Activated naive CD8-positive, alpha-beta T cell (primary cell): ENCODE results near the gene FFAR4.

Experiments used
- H3K27ac Mint-ChIP-seq: one replicate; pipeline ENCODE4 v1.8.0; 2021; ENCODE audit warnings: mixed read lengths
- H3K27me3 Mint-ChIP-seq: one replicate; pipeline ENCODE4 v1.8.0; 2021; ENCODE audit warnings: mixed read lengths
- H3K36me3 Mint-ChIP-seq: one replicate; pipeline ENCODE4 v1.8.0; 2021; ENCODE audit warnings: mixed read lengths
- H3K4me1 Mint-ChIP-seq: one replicate; pipeline ENCODE4 v1.8.0; 2021; ENCODE audit warnings: low read depth, mixed read lengths
- H3K4me3 Mint-ChIP-seq: one replicate; pipeline ENCODE4 v1.8.0; 2021; ENCODE audit warnings: mild to moderate bottlenecking, mixed read lengths
- H3K9me3 Mint-ChIP-seq: one replicate; pipeline ENCODE4 v1.8.0; 2021; ENCODE audit warnings: low read depth, mixed read lengths

The FFAR4 gene

DNA sequence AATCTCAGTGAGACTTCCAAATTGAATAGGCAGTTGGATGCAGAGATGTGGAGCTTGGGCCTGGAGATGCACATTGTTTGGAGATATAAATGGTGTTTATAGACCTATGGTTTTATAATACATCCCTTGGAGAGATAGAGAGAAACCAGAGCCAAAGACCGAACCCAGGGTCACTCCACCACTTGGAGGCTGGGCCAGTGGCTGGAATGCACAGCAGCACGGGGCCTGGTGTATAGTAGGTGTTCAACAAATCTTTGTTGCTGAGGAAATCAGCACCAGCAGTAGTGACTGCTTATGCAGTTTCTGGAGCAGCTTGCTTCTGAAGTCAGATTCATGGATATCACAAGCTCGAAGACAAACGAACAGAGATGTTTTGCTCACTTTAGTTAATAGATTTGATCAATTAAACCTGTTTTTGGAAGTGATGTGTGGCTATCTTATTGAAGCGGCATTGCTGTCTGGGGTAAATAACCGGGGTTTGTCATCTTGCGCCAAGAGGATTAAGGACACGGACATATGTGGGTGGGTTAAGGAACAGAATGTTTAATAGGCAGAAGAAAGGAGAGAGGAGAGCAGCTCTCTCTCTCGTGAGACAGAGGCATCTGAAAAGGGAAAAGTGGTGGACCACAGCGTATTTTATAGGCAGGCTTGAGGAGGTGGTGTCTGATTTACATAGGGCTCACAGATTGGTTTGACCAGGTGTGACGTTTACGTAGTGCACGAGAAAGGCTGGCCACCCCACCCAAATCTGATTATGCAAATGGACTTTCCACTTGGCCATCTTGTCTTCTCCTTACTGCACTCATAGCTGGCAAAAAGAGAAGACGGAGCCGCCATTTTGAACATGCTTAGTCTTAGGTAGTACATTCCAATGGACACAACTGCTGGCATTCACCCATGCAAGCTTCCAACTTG lies 23.4 kb downstream of the FFAR4 start:
- Mint-ChIP-seq H3K9me3 (no peaks in the 10 kb centered on the region), H3K36me3 (no peaks in the 10 kb centered on the region), H3K27me3 (peaks cover 4% of the 10 kb centered on the region), H3K27ac (no peak overlapping the region), H3K4me1 (no peaks in the 10 kb centered on the region), H3K4me3 (no peak overlapping the region)

DNA sequence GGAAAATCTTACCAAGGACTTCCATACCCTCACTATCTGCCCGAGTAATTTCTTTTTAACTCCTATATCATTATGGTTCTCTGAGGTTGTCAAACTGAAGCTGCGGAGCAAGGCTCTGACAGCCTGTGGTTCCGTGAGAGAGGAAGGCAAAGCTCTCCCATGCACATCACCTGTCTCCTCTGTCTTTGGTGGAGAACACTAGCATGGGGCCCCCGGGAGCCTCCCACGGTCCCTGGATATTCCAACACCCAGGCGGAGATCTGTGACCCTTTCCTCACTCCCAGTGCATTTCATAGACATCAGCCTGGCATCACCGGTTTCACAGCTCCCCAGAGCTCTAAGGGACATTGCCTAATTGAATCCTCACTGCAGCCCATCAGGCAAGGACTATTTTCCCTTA lies 24.2 kb downstream of the FFAR4 start:
- no peaks in the 10 kb centered on the region for H3K4me1 Mint-ChIP-seq
- H3K27ac Mint-ChIP-seq, result no peak overlapping the region
- H3K9me3 Mint-ChIP-seq, result no peaks in the 10 kb centered on the region
- peaks cover 4% of the 10 kb centered on the region for H3K27me3 Mint-ChIP-seq
- H3K36me3 Mint-ChIP-seq, result no peaks in the 10 kb centered on the region
- no peak overlapping the region for H3K4me3 Mint-ChIP-seq

GRCh38 chr10:93591065-93591808 lies 24.8 kb downstream of the FFAR4 start:
- no peak overlapping the region for H3K4me3 Mint-ChIP-seq
- H3K4me1 Mint-ChIP-seq, result no peaks in the 10 kb centered on the region
- no peaks in the 10 kb centered on the region for H3K9me3 Mint-ChIP-seq
- peaks cover 4% of the 10 kb centered on the region for H3K27me3 Mint-ChIP-seq
- no peaks in the 10 kb centered on the region for H3K36me3 Mint-ChIP-seq
- no peak overlapping the region for H3K27ac Mint-ChIP-seq

DNA sequence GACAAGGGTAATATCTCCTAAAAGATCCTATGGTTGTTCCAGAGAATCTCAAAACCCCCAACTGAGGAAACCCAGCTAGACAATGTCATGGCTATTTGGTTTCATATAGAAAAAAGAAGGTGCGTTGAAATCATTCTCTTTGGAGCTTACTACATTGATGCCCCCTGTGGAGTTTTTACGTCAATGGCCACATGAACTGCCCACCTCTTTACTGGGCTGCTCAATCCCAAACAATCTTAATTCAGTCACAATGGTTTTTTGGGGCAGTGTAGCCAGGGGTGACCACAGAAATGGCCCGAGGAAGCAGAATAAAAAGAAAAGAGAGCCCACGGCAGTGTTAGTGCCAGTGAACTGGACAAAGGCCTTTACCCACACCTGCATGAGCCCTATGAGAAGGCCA lies 26.8 kb downstream of the FFAR4 start:
- no peak overlapping the region for H3K27ac Mint-ChIP-seq
- H3K4me1 Mint-ChIP-seq, result no peaks in the 10 kb centered on the region
- no peak overlapping the region for H3K4me3 Mint-ChIP-seq
- H3K27me3 Mint-ChIP-seq, result peaks cover 4% of the 10 kb centered on the region
- H3K36me3 Mint-ChIP-seq, result no peaks in the 10 kb centered on the region
- H3K9me3 Mint-ChIP-seq, result no peaks in the 10 kb centered on the region

DNA sequence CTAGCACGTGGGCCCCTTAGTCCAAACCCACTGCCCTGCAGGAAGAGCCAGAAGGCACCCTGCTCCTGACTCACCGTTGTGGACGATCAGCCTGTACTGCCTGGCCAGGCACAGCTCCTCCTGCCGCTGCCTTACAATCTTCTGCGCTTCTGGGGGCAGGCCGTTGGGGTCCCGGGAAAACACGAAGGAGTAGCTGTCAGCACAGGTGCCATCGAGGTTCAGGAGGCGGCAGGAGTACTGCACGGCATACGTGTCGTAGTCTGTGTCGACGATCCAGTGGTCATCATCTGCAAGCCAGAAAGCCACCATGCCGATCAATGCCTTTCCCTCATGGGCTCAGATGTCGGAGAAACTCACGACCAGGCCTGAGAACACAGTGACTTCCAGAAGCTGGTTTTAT lies 27.3 kb downstream of the FFAR4 start:
- H3K27me3 Mint-ChIP-seq, result peaks cover 4% of the 10 kb centered on the region

DNA sequence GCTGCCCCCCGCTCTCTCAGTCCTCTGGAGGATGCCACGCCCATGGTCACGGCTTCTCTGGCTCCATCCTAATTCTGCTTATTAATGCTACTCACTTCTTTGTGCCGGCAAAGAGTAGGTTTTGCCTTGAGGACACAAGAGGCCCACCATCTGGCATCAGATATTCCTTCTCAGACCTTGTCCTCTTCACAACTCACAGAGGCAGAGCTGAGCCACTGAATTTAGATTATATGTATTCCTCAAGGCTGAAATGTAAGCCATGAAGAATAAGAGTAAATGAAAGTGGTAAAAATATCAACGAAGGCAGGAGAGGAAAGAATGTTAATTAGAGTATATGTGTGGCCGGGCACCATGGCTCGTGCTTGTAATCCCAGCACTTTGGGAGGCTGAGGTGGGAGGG lies 28.1 kb downstream of the FFAR4 start:
- H3K27ac Mint-ChIP-seq, result no peak overlapping the region
- no peak overlapping the region for H3K4me3 Mint-ChIP-seq
- no peaks in the 10 kb centered on the region for H3K9me3 Mint-ChIP-seq
- peaks cover 2% of the 10 kb centered on the region for H3K27me3 Mint-ChIP-seq
- H3K4me1 Mint-ChIP-seq, result no peaks in the 10 kb centered on the region
- no peaks in the 10 kb centered on the region for H3K36me3 Mint-ChIP-seq

More for the DNA sequence above, 27.3 kb downstream of the FFAR4 start:
- Mint-ChIP-seq H3K9me3 (no peaks in the 10 kb centered on the region), H3K4me1 (no peaks in the 10 kb centered on the region), H3K27ac (no peak overlapping the region), H3K36me3 (no peaks in the 10 kb centered on the region), H3K4me3 (no peak overlapping the region)

DNA sequence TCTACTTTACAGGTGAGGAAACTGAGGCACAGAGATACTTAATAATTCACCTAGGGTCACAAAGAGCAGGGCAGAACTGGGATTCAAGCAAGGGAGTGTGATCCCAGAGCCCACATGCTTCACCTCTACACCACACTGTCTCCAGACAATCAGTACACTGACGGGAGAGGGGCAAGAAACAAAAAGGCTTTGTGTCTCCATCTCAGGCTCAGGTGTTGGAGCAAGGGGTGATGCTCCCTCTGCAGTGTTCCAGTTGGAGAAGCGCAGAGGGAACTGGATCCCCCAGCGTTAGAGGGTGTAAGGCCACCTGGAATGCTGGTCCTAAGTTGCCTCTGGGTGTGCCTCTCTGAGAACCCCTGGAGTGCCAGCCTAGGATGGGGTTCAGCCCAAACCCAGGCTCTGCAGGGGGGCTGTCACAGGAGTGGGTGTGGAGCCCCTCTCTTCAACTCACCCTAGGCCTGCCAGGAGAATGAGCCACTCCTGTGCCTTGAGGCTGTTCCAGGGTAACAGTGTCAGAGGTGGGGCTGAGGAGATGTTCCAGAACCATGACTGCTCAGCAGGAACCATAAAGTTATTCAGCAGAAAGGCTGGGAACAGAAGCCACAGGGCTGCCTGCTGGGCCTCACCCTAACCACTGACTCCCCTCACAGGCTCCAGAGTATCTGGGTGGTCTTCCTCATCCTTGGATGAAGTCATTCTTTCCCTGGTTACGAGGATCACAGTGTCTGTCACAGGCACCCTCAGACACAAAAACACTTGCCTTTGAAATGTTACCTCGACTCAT lies 29.1 kb downstream of the FFAR4 start:
- Mint-ChIP-seq H3K4me3 (no peak overlapping the region), H3K27me3 (peaks cover 3% of the 10 kb centered on the region), H3K36me3 (no peaks in the 10 kb centered on the region)

GRCh38 chr10:93596539-93596938 lies 30.1 kb downstream of the FFAR4 start:
- Mint-ChIP-seq H3K9me3 (no peaks in the 10 kb centered on the region), H3K4me3 (no peak overlapping the region), H3K4me1 (peaks cover under 1% of the 10 kb centered on the region), H3K27ac (no peak overlapping the region), H3K36me3 (no peaks in the 10 kb centered on the region), H3K27me3 (peaks cover 4% of the 10 kb centered on the region)

More for the DNA sequence above, 29.1 kb downstream of the FFAR4 start:
- Mint-ChIP-seq H3K27ac (no peak overlapping the region), H3K9me3 (no peaks in the 10 kb centered on the region), H3K4me1 (no peaks in the 10 kb centered on the region)

DNA sequence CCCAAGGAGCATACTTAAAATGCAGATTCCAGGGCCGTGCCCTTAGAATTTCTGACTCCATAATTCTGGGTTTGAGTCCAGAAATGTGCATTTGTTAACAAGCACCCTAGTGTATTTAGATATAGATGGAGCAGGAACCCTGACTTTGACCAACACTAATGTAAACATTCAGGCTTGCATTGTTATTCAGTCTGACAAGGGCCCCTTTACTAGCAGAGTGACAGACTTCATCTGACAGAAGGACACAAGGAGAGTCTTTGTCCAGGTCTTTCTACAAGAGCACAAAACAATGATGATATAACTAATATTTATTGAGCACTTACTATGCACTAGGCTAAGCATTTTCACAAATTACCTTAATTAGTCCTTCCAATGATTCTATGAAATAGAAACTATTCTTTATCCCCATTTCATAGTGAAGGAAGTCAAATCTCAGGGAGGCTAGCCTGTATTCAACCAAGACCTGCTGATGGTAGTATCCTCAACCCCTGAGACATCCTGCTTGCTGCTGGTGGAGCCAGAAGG lies 30.7 kb downstream of the FFAR4 start:
- Mint-ChIP-seq H3K4me3 (no peak overlapping the region), H3K27ac (no peak overlapping the region), H3K9me3 (no peaks in the 10 kb centered on the region)

GRCh38 chr10:93598157-93598556 lies 31.7 kb downstream of the FFAR4 start:
- Mint-ChIP-seq H3K36me3 (no peaks in the 10 kb centered on the region), H3K27ac (no peak overlapping the region), H3K4me3 (no peak overlapping the region), H3K27me3 (peaks cover 13% of the 10 kb centered on the region), H3K9me3 (no peaks in the 10 kb centered on the region), H3K4me1 (peaks cover 4% of the 10 kb centered on the region)

More for the DNA sequence above, 30.7 kb downstream of the FFAR4 start:
- H3K4me1 Mint-ChIP-seq, result peaks cover 4% of the 10 kb centered on the region
- peaks cover 10% of the 10 kb centered on the region for H3K27me3 Mint-ChIP-seq
- no peaks in the 10 kb centered on the region for H3K36me3 Mint-ChIP-seq

- peaks cover 18% of the 10 kb centered on the region for H3K27me3 Mint-ChIP-seq
- peaks cover 4% of the 10 kb centered on the region for H3K4me1 Mint-ChIP-seq
- H3K27ac Mint-ChIP-seq, result no peak overlapping the region
- H3K9me3 Mint-ChIP-seq, result no peaks in the 10 kb centered on the region
- no peak overlapping the region for H3K4me3 Mint-ChIP-seq
- H3K36me3 Mint-ChIP-seq, result no peaks in the 10 kb centered on the region
Observed at GRCh38 chr10:93599335-93599734, 32.9 kb downstream of the FFAR4 start.

- Mint-ChIP-seq H3K27me3 (peaks cover 20% of the 10 kb centered on the region), H3K4me1 (peaks cover 4% of the 10 kb centered on the region), H3K27ac (no peak overlapping the region), H3K36me3 (no peaks in the 10 kb centered on the region), H3K9me3 (no peaks in the 10 kb centered on the region), H3K4me3 (no peak overlapping the region)
Observed at GRCh38 chr10:93599778-93600177, 33.3 kb downstream of the FFAR4 start.

DNA sequence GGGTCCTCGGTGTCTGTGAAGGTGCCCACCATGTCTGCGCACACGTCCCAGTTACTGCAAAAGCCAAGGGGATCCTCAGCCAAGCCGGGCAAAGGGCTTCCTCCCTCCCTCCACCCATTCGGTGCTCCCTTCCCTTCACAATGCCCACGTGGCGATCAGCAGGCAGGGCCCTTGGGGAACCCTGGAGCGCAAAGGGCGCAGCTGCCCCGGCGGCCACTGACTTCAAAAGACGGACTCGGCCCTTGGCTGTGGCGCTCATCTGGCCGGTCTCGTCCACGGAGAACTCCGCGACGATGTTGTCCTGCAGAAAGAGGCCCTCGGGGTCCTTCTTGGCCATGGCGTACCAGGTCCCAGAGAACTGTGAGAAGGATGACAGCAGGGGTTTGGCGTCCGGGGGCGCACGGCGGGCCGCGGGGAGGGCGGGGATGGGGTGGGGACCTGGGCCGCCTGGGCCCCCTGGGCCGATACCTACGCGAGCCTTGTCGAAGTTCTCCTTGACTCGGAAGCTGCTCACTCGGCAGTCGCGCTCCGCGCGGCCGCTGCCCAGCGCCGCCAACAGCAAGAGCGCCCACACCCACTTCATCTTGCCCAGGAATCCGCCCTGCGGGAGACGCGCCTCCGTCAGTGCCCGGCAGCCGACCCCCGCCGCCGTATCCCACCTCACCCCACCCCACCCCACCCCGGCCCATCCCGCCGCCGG lies 34.1 kb downstream of the FFAR4 start:
- H3K27ac Mint-ChIP-seq, result no peak overlapping the region
- no peaks in the 10 kb centered on the region for H3K9me3 Mint-ChIP-seq
- peaks cover 4% of the 10 kb centered on the region for H3K4me1 Mint-ChIP-seq
- peaks cover 20% of the 10 kb centered on the region for H3K27me3 Mint-ChIP-seq
- no peak overlapping the region for H3K4me3 Mint-ChIP-seq
- no peaks in the 10 kb centered on the region for H3K36me3 Mint-ChIP-seq

DNA sequence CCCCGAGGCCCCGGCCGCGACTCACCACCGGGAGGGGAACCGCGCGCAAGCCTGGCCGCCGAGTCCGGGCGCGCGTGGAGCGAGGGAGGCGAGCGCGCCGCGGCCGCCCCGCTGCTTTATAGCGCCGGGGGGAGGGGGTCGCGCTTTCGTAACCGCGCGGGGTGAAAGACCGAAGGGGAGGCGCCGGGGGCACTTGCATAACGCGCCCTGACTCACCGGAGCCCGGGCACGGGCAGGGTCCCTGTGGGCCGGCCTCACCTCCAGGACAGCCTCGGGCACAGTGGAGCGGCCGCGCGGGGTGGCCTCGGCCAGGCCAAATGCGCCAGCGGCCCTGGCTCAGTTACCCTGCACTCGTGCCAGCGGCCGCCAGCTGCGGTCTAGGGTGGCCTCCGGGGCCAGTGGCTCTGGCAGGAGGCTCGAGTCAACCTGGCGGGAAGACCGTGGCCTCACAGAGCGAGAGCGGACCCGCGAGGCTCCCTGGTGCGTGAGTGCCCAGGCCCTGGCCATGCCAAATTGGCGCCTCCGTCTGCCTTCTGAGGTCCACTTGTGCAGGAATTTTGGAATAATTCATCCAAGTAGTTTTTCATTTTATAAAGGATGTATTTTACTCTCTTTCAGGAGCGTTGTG lies 34.8 kb downstream of the FFAR4 start, which contains the start of gene RBP4:
TSS of gene RBP4 (minus strand) at position 90 of the 628 bp plus-strand sequence. CDS start 207 bp downstream, outside the sequence.
- peaks cover 20% of the 10 kb centered on the region for H3K27me3 Mint-ChIP-seq
- H3K4me3 Mint-ChIP-seq, result no peak within 1 kb of the TSS
- H3K9me3 Mint-ChIP-seq, result no peaks in the 10 kb centered on the region
- H3K4me1 Mint-ChIP-seq, result peaks cover 4% of the 10 kb centered on the region
- H3K27ac Mint-ChIP-seq, result no peak within 1 kb of the TSS
- no peaks in the 10 kb centered on the region for H3K36me3 Mint-ChIP-seq
